Esophagus muscularis mucosa (tissue), 3 donors: ENCODE measurements around the gene XDH.

ENCODE experiments used
- CTCF ChIP-seq, 3 experiments: fragments of 200-600 bp in 2 of 3; fragments of 450-650 bp in 1 of 3; sonication (generic) in 2 of 3; IDR thresholded peaks; one replicate each; pipeline ENCODE4 v1.5.1; 2017 to 2019; ENCODE audit warnings: antibody characterized with exemption in 3 of 3, mild to moderate bottlenecking in 2 of 3, moderate library complexity in 1 of 3
- POLR2AphosphoS5 ChIP-seq, 2 donors: sonication (generic); formaldehyde crosslinking; IDR thresholded peaks; one replicate each; pipeline ENCODE4 v1.6.1; 2017; ENCODE audit warnings: antibody characterized with exemption in 2 of 2

- no peak for TF ChIP-seq CTCF (IDR thresholded peaks at IDR 0.05)
- no peak for TF ChIP-seq POLR2AphosphoS5 (IDR thresholded peaks at IDR 0.05)
These were observed 29.7 kb downstream of the XDH start for GRCh38 chr2:31384771-31385276.
